ENCODE results near the gene NSMF.

The NSMF gene

GRCh38 chr9:137474271-137474670, 15.1 kb upstream of the NSMF start:
- TF ChIP-seq GATA3 (IDR thresholded peaks at IDR 0.05; ENCODE audit: low read depth, low read length) (no peak), GATA2 (IDR thresholded peaks at IDR 0.05; ENCODE audit: low read depth, low read length) (no peak)

DNA sequence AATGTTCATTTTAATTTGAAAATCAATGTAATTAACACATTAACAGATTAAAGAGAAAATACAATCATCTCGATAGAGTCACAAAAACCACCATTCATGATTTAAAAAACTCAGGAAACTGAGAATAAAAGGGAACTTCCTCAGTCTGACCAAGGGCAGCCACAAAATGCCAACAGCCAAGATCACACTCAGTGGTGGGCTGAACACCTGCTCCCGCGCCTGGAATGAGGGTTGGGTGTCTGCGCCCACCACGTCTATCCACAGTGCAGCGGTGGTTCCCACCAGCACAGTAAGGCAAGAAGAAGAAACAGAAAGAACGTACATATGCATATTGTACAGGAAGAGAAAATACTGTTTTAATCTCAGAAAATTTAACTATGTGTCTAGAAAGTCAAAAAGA, 11.7 kb upstream of the NSMF start:
- TF ChIP-seq GATA2 (IDR thresholded peaks at IDR 0.05; ENCODE audit: low read depth, low read length) (no peak), GATA3 (IDR thresholded peaks at IDR 0.05; ENCODE audit: low read depth, low read length) (no peak)

DNA sequence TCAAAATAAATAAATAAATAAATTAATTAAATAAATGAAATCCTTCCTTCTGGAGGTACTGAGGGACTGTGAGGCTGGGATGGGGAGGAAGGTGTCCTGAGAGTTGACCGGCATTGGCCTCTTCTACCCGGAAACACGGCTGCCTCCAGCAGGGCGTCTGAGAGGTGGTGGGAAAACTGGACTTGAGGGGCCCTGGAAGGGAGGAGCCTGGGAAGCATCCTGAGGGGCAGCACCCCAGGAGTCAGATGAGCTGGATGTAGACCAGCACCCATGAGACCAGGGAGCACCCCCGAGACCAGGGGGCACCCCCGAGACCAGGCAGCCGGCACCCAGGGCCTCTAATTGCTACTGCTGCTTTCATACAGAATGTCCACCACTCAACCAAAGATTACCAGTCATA, 8.8 kb upstream of the NSMF start:
- no peak for TF ChIP-seq GATA3 (IDR thresholded peaks at IDR 0.05; ENCODE audit: low read depth, low read length)
- TF ChIP-seq GATA2 (IDR thresholded peaks at IDR 0.05; ENCODE audit: low read depth, low read length): no peak

- TF ChIP-seq GATA2 (IDR thresholded peaks at IDR 0.05; ENCODE audit: low read depth, low read length) (no peak), GATA3 (IDR thresholded peaks at IDR 0.05; ENCODE audit: low read depth, low read length) (no peak)
Measured at GRCh38 chr9:137467161-137467581, 8.0 kb upstream of the NSMF start.

- TF ChIP-seq GATA2 (IDR thresholded peaks at IDR 0.05; ENCODE audit: low read depth, low read length) (no peak), GATA3 (IDR thresholded peaks at IDR 0.05; ENCODE audit: low read depth, low read length) (no peak)
Measured at GRCh38 chr9:137465720-137466388, 6.7 kb upstream of the NSMF start.

- TF ChIP-seq GATA2 (IDR thresholded peaks at IDR 0.05; ENCODE audit: low read depth, low read length): no peak
- no peak for TF ChIP-seq GATA3 (IDR thresholded peaks at IDR 0.05; ENCODE audit: low read depth, low read length)
Measured at GRCh38 chr9:137465000-137465719, 6.0 kb upstream of the NSMF start.

DNA sequence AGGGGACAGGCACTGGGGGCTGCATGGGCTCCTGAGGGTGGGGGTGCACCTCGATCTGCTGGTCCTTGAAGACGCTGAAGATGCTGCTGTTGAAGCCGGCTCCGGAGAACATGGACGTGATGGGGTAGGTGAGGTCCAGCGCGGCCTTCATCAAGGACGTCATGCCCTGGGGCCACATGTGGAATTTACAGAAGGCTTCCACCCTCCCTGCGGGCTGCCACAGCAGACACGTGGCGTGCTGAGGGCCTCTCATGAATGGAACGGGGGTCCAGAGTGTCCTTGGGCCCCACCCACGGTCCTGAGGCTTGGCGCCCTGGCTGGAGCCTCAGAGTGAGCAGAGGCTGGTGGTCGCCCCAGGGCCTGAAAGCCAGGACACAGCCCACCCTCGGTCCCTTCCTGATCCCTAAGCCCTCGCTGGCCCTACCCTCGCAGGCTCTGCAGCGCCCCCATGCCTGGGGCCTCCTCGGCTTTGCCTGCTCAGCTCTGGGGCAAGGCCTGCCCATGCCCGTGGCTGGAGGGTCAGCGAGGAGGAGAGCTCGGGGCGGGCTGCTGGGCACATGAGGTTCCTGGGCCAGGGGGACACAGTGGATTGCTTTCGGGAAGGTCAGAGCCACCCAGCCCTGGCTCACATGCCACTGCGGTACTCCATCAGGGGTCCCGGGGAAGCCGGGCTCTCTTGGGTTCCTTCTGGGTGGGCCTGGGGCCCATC, 5.3 kb upstream of the NSMF start:
- TF ChIP-seq GATA2 (IDR thresholded peaks at IDR 0.05; ENCODE audit: low read depth, low read length) (no peak), GATA3 (IDR thresholded peaks at IDR 0.05; ENCODE audit: low read depth, low read length) (no peak)

DNA sequence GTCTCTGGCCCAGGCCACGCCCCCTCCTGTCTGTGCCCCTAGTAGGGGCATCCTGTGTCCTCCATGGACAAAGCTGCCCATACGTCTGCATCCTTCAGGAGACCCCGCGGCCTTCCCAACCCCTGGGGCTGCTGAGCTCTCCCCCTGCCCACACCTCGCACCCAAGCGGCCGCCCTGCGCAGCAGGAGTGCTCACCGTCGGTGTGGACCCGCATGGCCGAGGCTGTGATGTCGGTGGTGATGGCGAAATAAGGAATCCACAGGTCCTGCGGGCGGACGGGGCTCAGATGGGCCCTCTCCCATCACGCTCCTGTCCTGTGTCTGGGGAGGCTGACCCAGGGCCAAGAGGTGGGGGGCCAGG, 4.8 kb upstream of the NSMF start:
- TF ChIP-seq GATA3 (IDR thresholded peaks at IDR 0.05; ENCODE audit: low read depth, low read length) (no peak), GATA2 (IDR thresholded peaks at IDR 0.05; ENCODE audit: low read depth, low read length) (no peak)

DNA sequence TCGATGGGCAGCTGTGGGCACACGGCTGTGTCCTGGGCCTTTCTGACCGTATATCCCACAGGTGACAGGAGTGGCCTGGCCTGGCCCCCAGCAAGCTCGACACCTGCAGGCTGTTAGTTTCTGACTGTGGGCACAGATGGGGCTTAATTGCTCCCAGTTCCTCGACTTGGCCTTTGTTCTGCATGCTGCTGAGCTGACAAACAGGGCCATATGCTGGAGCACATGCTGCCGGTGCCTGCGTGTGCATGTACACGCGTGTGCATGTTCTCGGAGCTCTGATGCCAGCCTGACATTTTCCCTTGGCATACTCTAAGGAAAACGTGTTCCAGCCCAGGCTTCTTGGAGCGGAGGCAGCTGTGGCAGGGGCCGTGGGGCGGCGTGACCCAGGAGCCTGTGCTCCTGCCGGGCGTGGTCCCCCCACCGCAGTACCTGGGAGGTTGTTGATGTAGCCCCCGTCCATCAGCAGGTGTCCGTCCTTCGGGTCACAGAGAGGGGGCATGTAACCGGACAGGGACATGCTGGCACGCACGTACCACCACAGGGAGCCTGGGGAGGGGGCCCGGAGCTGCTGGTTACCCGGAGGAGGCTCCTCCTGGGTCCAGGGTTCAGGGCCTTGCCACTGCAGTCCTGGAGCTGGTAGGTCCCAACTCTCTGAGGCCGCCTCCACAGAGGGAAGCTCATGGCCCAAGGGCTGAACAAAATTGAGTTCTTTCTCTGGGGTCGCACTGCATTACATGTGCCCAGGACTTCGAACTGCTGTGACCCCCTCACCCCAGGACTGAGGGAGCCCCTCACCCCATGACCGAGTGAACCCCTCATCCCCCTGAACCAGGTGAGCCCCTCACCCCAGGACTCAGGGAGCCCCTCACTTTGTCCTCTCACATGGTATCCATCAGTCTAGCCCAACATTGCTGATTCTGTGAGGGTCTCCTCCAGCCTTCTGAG, 4.1 kb upstream of the NSMF start:
- TF ChIP-seq GATA3 (IDR thresholded peaks at IDR 0.05; ENCODE audit: low read depth, low read length) (no peak), GATA2 (IDR thresholded peaks at IDR 0.05; ENCODE audit: low read depth, low read length) (no peak)

DNA sequence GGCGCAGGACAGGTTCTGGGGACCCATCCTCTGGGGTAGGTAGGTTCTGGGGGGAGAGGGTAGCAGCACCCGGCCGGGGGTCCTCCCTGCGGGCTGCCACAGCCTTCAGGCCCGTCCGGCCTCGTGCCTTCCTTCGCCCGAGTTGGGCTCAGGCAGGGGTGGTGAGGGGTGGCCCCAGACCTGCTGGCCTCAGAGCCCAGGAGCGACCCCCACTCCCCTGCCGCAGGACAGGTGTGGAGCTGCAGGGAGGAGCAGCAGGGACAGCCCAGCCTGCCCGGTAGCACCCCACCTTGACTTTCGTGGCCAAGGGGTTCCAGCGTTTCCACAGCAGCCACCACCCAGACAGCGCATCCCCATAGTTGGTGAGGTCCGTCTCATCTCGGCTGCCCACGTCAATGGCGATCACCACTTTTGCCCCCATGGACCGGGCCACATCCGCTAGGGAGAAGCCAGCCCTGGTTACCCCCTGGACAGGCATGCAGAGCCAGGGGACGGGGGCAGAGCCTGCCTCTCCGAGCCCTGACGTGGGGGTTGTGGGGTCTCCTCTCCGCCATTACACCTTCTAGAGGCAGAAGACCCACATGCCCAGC, 3.4 kb upstream of the NSMF start:
- TF ChIP-seq GATA3 (IDR thresholded peaks at IDR 0.05; ENCODE audit: low read depth, low read length): no peak
- TF ChIP-seq GATA2 (IDR thresholded peaks at IDR 0.05; ENCODE audit: low read depth, low read length): no peak

DNA sequence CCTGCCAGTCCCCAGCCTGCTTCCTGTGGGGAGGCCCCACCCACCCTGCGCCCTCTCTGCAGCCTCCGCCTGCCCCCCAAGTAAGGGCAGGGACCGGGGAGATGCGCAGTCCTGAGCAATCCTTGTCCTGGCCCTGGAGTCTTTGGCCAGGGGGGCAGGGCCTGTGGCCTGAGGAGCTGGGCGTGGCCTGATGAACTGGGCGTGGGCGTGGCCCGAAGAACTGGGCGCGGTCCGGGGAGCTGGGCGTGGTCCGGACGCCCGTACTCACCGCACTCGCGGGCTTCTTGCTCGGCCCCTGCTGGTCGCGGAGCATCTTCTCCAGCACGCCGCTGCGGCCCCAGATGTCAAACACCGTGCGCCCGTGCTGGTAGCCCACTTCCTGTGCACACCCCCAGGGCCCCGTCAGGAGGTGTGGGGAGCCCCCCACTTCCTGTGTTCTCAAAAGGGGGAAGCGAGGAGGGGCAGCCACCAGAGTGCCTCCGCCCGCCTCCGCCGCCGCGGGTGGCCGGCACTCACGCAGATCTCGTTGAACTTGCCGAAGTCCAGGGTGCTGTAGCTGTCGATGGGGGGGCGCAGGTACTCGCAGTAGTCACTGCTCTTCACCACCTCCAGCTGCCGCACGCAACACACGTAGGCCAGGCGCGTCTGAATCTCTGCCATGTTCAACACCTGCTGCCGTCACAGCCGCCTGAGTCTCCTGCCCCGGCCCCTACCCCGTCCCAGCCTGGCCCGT, 2.7 kb upstream of the NSMF start:
- TF ChIP-seq GATA2 (IDR thresholded peaks at IDR 0.05; ENCODE audit: low read depth, low read length) (no peak), GATA3 (IDR thresholded peaks at IDR 0.05; ENCODE audit: low read depth, low read length) (no peak)

- TF ChIP-seq GATA2 (IDR thresholded peaks at IDR 0.05; ENCODE audit: low read depth, low read length) (no peak), GATA3 (IDR thresholded peaks at IDR 0.05; ENCODE audit: low read depth, low read length) (no peak)
Measured at GRCh38 chr9:137461316-137461662, 2.2 kb upstream of the NSMF start.
